Measurements from ENCODE around the gene LRG1. TPM values are rescaled to one million over a fixed set of nuclear protein-coding genes. Genes with fewer than 3 reads are reported as not detected.

The LRG1 gene
- total and polyA plus RNA-seq, 9 of the 15 experiments (the other 6 are each of a cell fraction or from before 2014, with no cell fraction given) = 1.5 to 11.9 (median 8.7) TPM

- TF ChIP-seq DEAF1 (CRISPR knock-in tag; IDR thresholded peaks at IDR 0.05) = no peak
- TF ChIP-seq ZNF263 (CRISPR knock-in tag; IDR thresholded peaks at IDR 0.05; ENCODE audit: borderline replicate concordance) = peak; percentile 67
- TF ChIP-seq MLX (CRISPR knock-in tag; conservative IDR thresholded peaks at IDR 0.05) = no peak
- no peak for TF ChIP-seq THAP7 (CRISPR knock-in tag; IDR thresholded peaks at IDR 0.05)
- TF ChIP-seq GATAD2B (IDR thresholded peaks at IDR 0.05; ENCODE audit: borderline replicate concordance) = no peak
- TF ChIP-seq HMGN3 (IDR thresholded peaks at IDR 0.05; ENCODE audit: borderline replicate concordance, extremely low read depth, insufficient read length, low read depth, low read length) = peak; percentile 14
- TF ChIP-seq ZNF224 (CRISPR knock-in tag; IDR thresholded peaks at IDR 0.05) = no peak
- no peak for TF ChIP-seq KAT2B (IDR thresholded peaks at IDR 0.05; ENCODE audit: low read depth, low read length)
- TF ChIP-seq VEZF1 (CRISPR knock-in tag; IDR thresholded peaks at IDR 0.05) = peak; percentile 68; the same call in 1 of the 2 replicates
- TF ChIP-seq TGIF2 (CRISPR knock-in tag; IDR thresholded peaks at IDR 0.05) = no peak
- peak; percentile 38; the same call in 1 of the 2 replicates for TF ChIP-seq MAX (CRISPR knock-in tag; IDR thresholded peaks at IDR 0.05)
- TF ChIP-seq CREM (IDR thresholded peaks at IDR 0.05; ENCODE audit: low read depth) = peak; percentile 68; the same call in 1 of the 2 replicates
- TF ChIP-seq KDM1A (IDR thresholded peaks at IDR 0.05) = peak; percentile 17 to 57; a peak in 3 of 4 replicates
Observed at GRCh38 chr19:4584670-4585460, 45.0 kb upstream of the LRG1 start (continued).
